ENCODE results near the gene DENND4B. TPM values are rescaled to one million over a fixed set of nuclear protein-coding genes. Genes with fewer than 3 reads are reported as not detected.
A peak's percentile ranks its signal among the peaks of the same experiment; 100 is the strongest.

DENND4B gene
- total RNA-seq, 1 experiment from 2014 or later: 41.3 TPM

GRCh38 chr1:153976819-153977249 is 30.3 kb upstream of the DENND4B start:
- no peak for DNase-seq
- BruUV-seq (replicated peaks): no TSS peak
- peak overlapping the region; percentile 75 for H3K4me2 ChIP-seq
- TF ChIP-seq, protein P1, sequence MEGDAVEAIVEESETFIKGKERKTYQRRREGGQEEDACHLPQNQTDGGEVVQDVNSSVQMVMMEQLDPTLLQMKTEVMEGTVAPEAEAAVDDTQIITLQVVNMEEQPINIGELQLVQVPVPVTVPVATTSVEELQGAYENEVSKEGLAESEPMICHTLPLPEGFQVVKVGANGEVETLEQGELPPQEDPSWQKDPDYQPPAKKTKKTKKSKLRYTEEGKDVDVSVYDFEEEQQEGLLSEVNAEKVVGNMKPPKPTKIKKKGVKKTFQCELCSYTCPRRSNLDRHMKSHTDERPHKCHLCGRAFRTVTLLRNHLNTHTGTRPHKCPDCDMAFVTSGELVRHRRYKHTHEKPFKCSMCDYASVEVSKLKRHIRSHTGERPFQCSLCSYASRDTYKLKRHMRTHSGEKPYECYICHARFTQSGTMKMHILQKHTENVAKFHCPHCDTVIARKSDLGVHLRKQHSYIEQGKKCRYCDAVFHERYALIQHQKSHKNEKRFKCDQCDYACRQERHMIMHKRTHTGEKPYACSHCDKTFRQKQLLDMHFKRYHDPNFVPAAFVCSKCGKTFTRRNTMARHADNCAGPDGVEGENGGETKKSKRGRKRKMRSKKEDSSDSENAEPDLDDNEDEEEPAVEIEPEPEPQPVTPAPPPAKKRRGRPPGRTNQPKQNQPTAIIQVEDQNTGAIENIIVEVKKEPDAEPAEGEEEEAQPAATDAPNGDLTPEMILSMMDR (conservative IDR thresholded peaks at IDR 0.05): no peak
- no peak for TF ChIP-seq EZH2 (IDR thresholded peaks at IDR 0.05; ENCODE audit: low read depth)
- H4K20me1 ChIP-seq (ENCODE audit: insufficient read depth): no peaks in the 10 kb centered on the region
- intact Hi-C loops (cut with micrococcal nuclease; ENCODE audit: unreplicated experiment): loop anchor here (2.0 kb wide), 1 partner anchor 156 kb away; no protein-coding TSS in a partner anchor
- H3K36me3 ChIP-seq (ENCODE audit: low read depth): 0 out of 2 replicates have a peak, but pooled peaks cover 19% of the 10 kb centered on the region
- H3K27me3 ChIP-seq (ENCODE audit: insufficient read depth, low read depth): no peaks in the 10 kb centered on the region
- H3K27ac ChIP-seq: peak overlapping the region; percentile 58
- H3K4me3 ChIP-seq: peak overlapping the region; percentile 91
- peaks cover 24% of the 10 kb centered on the region for H3K79me2 ChIP-seq (ENCODE audit: low read depth)
- H2AFZ ChIP-seq: peak overlapping the region; percentile 92
- POLR2A ChIA-PET (ENCODE audit: unreplicated experiment): interaction anchor here (0.5 to 0.8 kb wide), 5 partner anchors 95 to 442 kb away, joined by 3 to 5 read pairs (median 4); no protein-coding TSS in a partner anchor
- CTCF ChIA-PET: interaction anchor here (1.0 to 1.3 kb wide), 2 partner anchors 9 to 10 kb away, joined by 4 to 6 read pairs; partner anchors contain the start of gene CREB3L4
- H3K4me1 ChIP-seq (replicated peaks; ENCODE audit: insufficient read depth): peaks cover 15% of the 10 kb centered on the region; the same call in 1 of the 2 replicates
- H3F3A ChIP-seq (ENCODE audit: insufficient read depth, low read depth): peaks cover 40% of the 10 kb centered on the region
- no peaks in the 10 kb centered on the region for H3K9me2 ChIP-seq (ENCODE audit: insufficient read depth)
- no peaks in the 10 kb centered on the region for H3K9me3 ChIP-seq (ENCODE audit: insufficient read depth, low read depth)

DNA sequence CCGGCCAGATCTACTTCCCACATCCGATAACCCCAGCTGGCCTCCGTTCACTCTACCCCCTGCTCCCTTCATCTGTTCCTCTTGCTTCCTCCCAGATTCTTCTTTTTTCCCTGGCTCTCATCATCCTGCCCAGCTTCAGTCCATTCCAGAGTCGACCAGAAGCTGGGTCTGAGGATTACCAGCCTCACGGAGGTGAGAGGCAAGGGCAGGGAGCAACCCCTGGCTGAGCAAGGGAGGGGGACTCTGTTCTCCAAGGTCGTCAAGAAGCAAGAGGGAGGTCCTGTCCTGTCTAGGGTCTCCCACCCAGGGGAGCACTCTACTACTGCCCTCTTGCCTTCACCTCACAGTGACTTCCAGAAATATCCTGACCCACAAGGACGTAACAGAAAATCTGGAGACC is 27.0 kb upstream of the DENND4B start:
- Histone ChIP-seq H3K4me2 (no peak overlapping the region), H3K27ac (no peak overlapping the region), H3K4me1 (replicated peaks; ENCODE audit: insufficient read depth) (peaks cover 21% of the 10 kb centered on the region; the same call in 1 of the 2 replicates), H3K4me3 (no peak overlapping the region), H3K9me2 (ENCODE audit: insufficient read depth) (no peaks in the 10 kb centered on the region), H3F3A (ENCODE audit: insufficient read depth, low read depth) (peaks cover 35% of the 10 kb centered on the region), H3K79me2 (ENCODE audit: low read depth) (peaks cover 24% of the 10 kb centered on the region), H2AFZ (no peak overlapping the region), H3K27me3 (ENCODE audit: insufficient read depth, low read depth) (no peaks in the 10 kb centered on the region), H3K9me3 (ENCODE audit: insufficient read depth, low read depth) (no peaks in the 10 kb centered on the region), H3K36me3 (ENCODE audit: low read depth) (0 out of 2 replicates have a peak, but pooled peaks cover 19% of the 10 kb centered on the region), H4K20me1 (ENCODE audit: insufficient read depth) (no peaks in the 10 kb centered on the region)
- intact Hi-C loops (cut with micrococcal nuclease; ENCODE audit: unreplicated experiment): no loop called here
- ChIA-PET POLR2A (ENCODE audit: unreplicated experiment) (no interaction called here), CTCF (no interaction called here)
- TF ChIP-seq, protein P1 (conservative IDR thresholded peaks at IDR 0.05): no peak
- no peak for TF ChIP-seq EZH2 (IDR thresholded peaks at IDR 0.05; ENCODE audit: low read depth)
- no peak for DNase-seq
- no TSS peak for BruUV-seq (replicated peaks)

DNA sequence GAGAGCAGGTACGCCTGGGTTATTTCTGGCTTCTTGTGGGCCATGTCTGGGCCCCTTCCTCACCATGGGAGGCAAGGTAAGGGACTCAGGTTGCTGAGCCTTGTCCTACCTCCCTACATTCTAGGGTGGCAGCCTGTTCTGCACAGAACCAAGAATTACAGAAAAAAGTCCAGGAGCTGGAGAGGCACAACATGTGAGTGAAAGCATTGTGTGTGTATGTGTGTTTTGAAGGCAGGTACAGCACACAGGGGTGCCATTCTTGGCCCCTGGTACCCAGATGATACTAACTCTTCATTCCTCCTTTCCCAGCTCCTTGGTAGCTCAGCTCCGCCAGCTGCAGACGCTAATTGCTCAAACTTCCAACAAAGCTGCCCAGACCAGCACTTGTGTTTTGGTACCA is 26.6 kb upstream of the DENND4B start:
- H3K9me3 ChIP-seq (ENCODE audit: insufficient read depth, low read depth): no peaks in the 10 kb centered on the region
- H3K27me3 ChIP-seq (ENCODE audit: insufficient read depth, low read depth): no peaks in the 10 kb centered on the region
- no peak overlapping the region for H2AFZ ChIP-seq
- no peaks in the 10 kb centered on the region for H4K20me1 ChIP-seq (ENCODE audit: insufficient read depth)
- BruUV-seq (replicated peaks): no TSS peak
- DNase-seq: no peak
- no peak overlapping the region for H3K4me2 ChIP-seq
- H3K4me3 ChIP-seq: no peak overlapping the region
- H3K4me1 ChIP-seq (replicated peaks; ENCODE audit: insufficient read depth): peaks cover 19% of the 10 kb centered on the region; the same call in 1 of the 2 replicates
- peaks cover 34% of the 10 kb centered on the region for H3F3A ChIP-seq (ENCODE audit: insufficient read depth, low read depth)
- peaks cover 24% of the 10 kb centered on the region for H3K79me2 ChIP-seq (ENCODE audit: low read depth)
- ChIA-PET POLR2A (ENCODE audit: unreplicated experiment) (no interaction called here), CTCF (no interaction called here)
- intact Hi-C loops (cut with micrococcal nuclease; ENCODE audit: unreplicated experiment): no loop called here
- TF ChIP-seq, protein P1 (conservative IDR thresholded peaks at IDR 0.05): no peak
- no peak for TF ChIP-seq EZH2 (IDR thresholded peaks at IDR 0.05; ENCODE audit: low read depth)
- H3K36me3 ChIP-seq (ENCODE audit: low read depth): 0 out of 2 replicates have a peak, but pooled peaks cover 19% of the 10 kb centered on the region
- no peak overlapping the region for H3K27ac ChIP-seq
- no peaks in the 10 kb centered on the region for H3K9me2 ChIP-seq (ENCODE audit: insufficient read depth)
